Body of pancreas (tissue), 4 donors: ENCODE results near the gene AGTRAP.

Experiments
- POLR2A ChIP-seq, 3 donors: fragments of 450-650 bp; IDR thresholded peaks; one replicate each; pipeline ENCODE4 v1.6.1; 2016; ENCODE audit warnings: antibody characterized with exemption in 3 of 3, mild to moderate bottlenecking in 2 of 3
- TF ChIP-seq, protein P1 (sequence below), 7 experiments: fragments of 450-650 bp in 4 of 7; fragments of 200-600 bp in 3 of 7; sonication (generic) in 3 of 7; IDR thresholded peaks; one replicate each; pipeline ENCODE4 v1.5.1; 2016 to 2019; ENCODE audit warnings: antibody characterized with exemption in 7 of 7

DNA sequence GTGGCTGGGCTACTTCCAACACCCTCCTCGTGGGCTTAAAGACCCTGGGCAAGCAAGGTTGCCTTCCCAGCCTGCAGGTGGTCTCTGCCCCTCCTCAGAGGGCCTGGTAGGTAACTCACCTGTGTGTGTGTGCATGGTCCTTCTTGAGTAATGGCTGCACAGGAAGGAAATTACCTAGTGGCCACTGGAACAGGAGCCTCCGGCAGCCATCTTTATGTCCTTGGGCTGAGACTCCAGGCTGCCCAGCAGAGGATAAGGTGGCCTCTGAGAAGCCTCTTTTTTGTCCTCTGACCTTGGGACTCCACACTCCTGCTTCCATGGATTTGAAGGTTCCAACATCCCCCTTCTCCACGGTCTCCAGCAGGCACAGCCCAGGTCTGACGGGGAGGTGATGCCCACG, 24.4 kb upstream of the AGTRAP start:
- TF ChIP-seq POLR2A (IDR thresholded peaks at IDR 0.05), result no peak
- TF ChIP-seq, protein P1, sequence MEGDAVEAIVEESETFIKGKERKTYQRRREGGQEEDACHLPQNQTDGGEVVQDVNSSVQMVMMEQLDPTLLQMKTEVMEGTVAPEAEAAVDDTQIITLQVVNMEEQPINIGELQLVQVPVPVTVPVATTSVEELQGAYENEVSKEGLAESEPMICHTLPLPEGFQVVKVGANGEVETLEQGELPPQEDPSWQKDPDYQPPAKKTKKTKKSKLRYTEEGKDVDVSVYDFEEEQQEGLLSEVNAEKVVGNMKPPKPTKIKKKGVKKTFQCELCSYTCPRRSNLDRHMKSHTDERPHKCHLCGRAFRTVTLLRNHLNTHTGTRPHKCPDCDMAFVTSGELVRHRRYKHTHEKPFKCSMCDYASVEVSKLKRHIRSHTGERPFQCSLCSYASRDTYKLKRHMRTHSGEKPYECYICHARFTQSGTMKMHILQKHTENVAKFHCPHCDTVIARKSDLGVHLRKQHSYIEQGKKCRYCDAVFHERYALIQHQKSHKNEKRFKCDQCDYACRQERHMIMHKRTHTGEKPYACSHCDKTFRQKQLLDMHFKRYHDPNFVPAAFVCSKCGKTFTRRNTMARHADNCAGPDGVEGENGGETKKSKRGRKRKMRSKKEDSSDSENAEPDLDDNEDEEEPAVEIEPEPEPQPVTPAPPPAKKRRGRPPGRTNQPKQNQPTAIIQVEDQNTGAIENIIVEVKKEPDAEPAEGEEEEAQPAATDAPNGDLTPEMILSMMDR (IDR thresholded peaks at IDR 0.05), result no peak
